Mucosa of rectum (tissue), 2 donors: ENCODE data around the gene SNAPC4.

ENCODE experiments used
- H3K27ac ChIP-seq, 2 donors: one replicate each; pipeline ENCODE4 v1.7.0; 2013; ENCODE audit warnings: inconsistent platforms in 2 of 2, low read depth in 2 of 2, low read length in 2 of 2
- H3K27me3 ChIP-seq, 2 donors: one replicate each; pipeline ENCODE4 v1.7.0; 2013; ENCODE audit warnings: low read length in 2 of 2; ENCODE audit not compliant: control insufficient read depth in 2 of 2, insufficient read depth in 2 of 2
- H3K36me3 ChIP-seq, 2 donors: one replicate each; pipeline ENCODE4 v1.7.0; 2013; ENCODE audit warnings: low read length in 2 of 2; ENCODE audit not compliant: control insufficient read depth in 2 of 2, insufficient read depth in 2 of 2
- H3K4me1 ChIP-seq, 2 donors: one replicate each; pipeline ENCODE4 v1.7.0; 2013; ENCODE audit warnings: low read length in 2 of 2, mild to moderate bottlenecking in 1 of 2; ENCODE audit not compliant: control insufficient read depth in 2 of 2, insufficient read depth in 2 of 2
- H3K4me3 ChIP-seq, 2 donors: one replicate each; pipeline ENCODE4 v1.7.0; 2013; ENCODE audit warnings: low read length in 2 of 2
- H3K9ac ChIP-seq, 2 donors: one replicate each; pipeline ENCODE4 v1.7.0; 2013; ENCODE audit warnings: low read length in 2 of 2, low read depth in 1 of 2, mild to moderate bottlenecking in 1 of 2
- H3K9me3 ChIP-seq, 2 donors: one replicate each; pipeline ENCODE4 v1.7.0; 2013; ENCODE audit warnings: low read length in 2 of 2; ENCODE audit not compliant: control insufficient read depth in 2 of 2
- donor health status: healthy.
- donor health status: Normal muscosa, but diverticular disease.

Gene SNAPC4

GRCh38 chr9:136400038-136400834, at the start of gene SNAPC4:
Gene SNAPC4, minus strand, starts transcription at chr9:136400170. Its CDS starts 1,742 bp downstream, at chr9:136398428.
- peak within 1 kb of the TSS; percentile 35 to 65 for H3K9ac ChIP-seq
- peaks cover 18 to 26% of the 10 kb centered on the region in 2 donors for H3K4me1 ChIP-seq
- peaks cover under 1 to 39% of the 10 kb centered on the region in 2 donors for H3K36me3 ChIP-seq
- no peaks in the 10 kb centered on the region for H3K27me3 ChIP-seq
- H3K9me3 ChIP-seq = no peaks in the 10 kb centered on the region
- peak within 1 kb of the TSS; percentile 76 to 82 for H3K4me3 ChIP-seq
- H3K27ac ChIP-seq = no peak within 1 kb of the TSS

- Histone ChIP-seq H3K9ac (no peak overlapping the region), H3K4me1 (no peaks in the 10 kb centered on the region), H3K9me3 (no peaks in the 10 kb centered on the region), H3K36me3 (peaks cover 63 to 74% of the 10 kb centered on the region in 2 donors), H3K4me3 (no peak overlapping the region), H3K27ac (no peak overlapping the region), H3K27me3 (no peaks in the 10 kb centered on the region)
Measured at GRCh38 chr9:136448655-136449054, 48.7 kb upstream of the SNAPC4 start.

- Histone ChIP-seq H3K4me3 (no peak overlapping the region), H3K27ac (no peak overlapping the region), H3K9ac (no peak overlapping the region), H3K4me1 (no peaks in the 10 kb centered on the region), H3K9me3 (no peaks in the 10 kb centered on the region), H3K36me3 (peaks cover 62 to 81% of the 10 kb centered on the region in 2 donors), H3K27me3 (no peaks in the 10 kb centered on the region)
Measured at GRCh38 chr9:136447173-136447778, 47.3 kb upstream of the SNAPC4 start.

GRCh38 chr9:136445799-136446198, 45.8 kb upstream of the SNAPC4 start:
- peaks cover 58 to 82% of the 10 kb centered on the region in 2 donors for H3K36me3 ChIP-seq
- H3K27ac ChIP-seq = no peak overlapping the region
- H3K4me3 ChIP-seq = no peak overlapping the region
- H3K9ac ChIP-seq = no peak overlapping the region
- H3K9me3 ChIP-seq = no peaks in the 10 kb centered on the region
- no peaks in the 10 kb centered on the region for H3K4me1 ChIP-seq
- H3K27me3 ChIP-seq = no peaks in the 10 kb centered on the region

GRCh38 chr9:136444102-136444501, 44.1 kb upstream of the SNAPC4 start:
- Histone ChIP-seq H3K27ac (no peak overlapping the region), H3K9me3 (no peaks in the 10 kb centered on the region), H3K27me3 (no peaks in the 10 kb centered on the region), H3K9ac (no peak overlapping the region), H3K4me3 (no peak overlapping the region), H3K36me3 (peaks cover 47 to 75% of the 10 kb centered on the region in 2 donors), H3K4me1 (peaks cover under 1 to 3% of the 10 kb centered on the region in 2 donors)

- Histone ChIP-seq H3K9ac (no peak overlapping the region), H3K4me3 (no peak overlapping the region), H3K4me1 (peaks cover 3 to 5% of the 10 kb centered on the region in 2 donors), H3K36me3 (peaks cover 43 to 71% of the 10 kb centered on the region in 2 donors), H3K27me3 (no peaks in the 10 kb centered on the region), H3K9me3 (no peaks in the 10 kb centered on the region), H3K27ac (no peak overlapping the region)
Measured at GRCh38 chr9:136443687-136444086, 43.7 kb upstream of the SNAPC4 start.

GRCh38 chr9:136443087-136443486, 43.1 kb upstream of the SNAPC4 start:
- H3K36me3 ChIP-seq = peaks cover 38 to 67% of the 10 kb centered on the region in 2 donors
- no peaks in the 10 kb centered on the region for H3K9me3 ChIP-seq
- H3K4me1 ChIP-seq = peaks cover 9 to 11% of the 10 kb centered on the region in 2 donors
- H3K4me3 ChIP-seq = no peak overlapping the region
- no peak overlapping the region for H3K27ac ChIP-seq
- H3K27me3 ChIP-seq = no peaks in the 10 kb centered on the region
- H3K9ac ChIP-seq = no peak overlapping the region

- Histone ChIP-seq H3K27ac (no peak overlapping the region), H3K9me3 (no peaks in the 10 kb centered on the region), H3K27me3 (no peaks in the 10 kb centered on the region), H3K36me3 (peaks cover 30 to 60% of the 10 kb centered on the region in 2 donors), H3K9ac (no peak overlapping the region), H3K4me1 (peaks cover 16% of the 10 kb centered on the region in 2 donors), H3K4me3 (no peak overlapping the region)
Measured at GRCh38 chr9:136442265-136442664, 42.3 kb upstream of the SNAPC4 start.

GRCh38 chr9:136441681-136442245, 41.8 kb upstream of the SNAPC4 start:
- Histone ChIP-seq H3K27ac (no peak overlapping the region), H3K9ac (no peak overlapping the region), H3K27me3 (no peaks in the 10 kb centered on the region), H3K9me3 (no peaks in the 10 kb centered on the region), H3K4me3 (no peak overlapping the region), H3K36me3 (peaks cover 25 to 55% of the 10 kb centered on the region in 2 donors), H3K4me1 (peaks cover 16 to 17% of the 10 kb centered on the region in 2 donors)

GRCh38 chr9:136441191-136441680, 41.3 kb upstream of the SNAPC4 start:
- Histone ChIP-seq H3K4me3 (no peak overlapping the region), H3K4me1 (peaks cover 16 to 17% of the 10 kb centered on the region in 2 donors), H3K27me3 (no peaks in the 10 kb centered on the region), H3K9me3 (no peaks in the 10 kb centered on the region), H3K9ac (no peak overlapping the region), H3K36me3 (peaks cover 22 to 51% of the 10 kb centered on the region in 2 donors), H3K27ac (no peak overlapping the region)
